Stimulated activated CD8-positive, alpha-beta memory T cell treated with anti-CD3 and anti-CD28 coated beads, Interleukin-4, amount 100 ng/mL, for 1 hour (primary cell): Measurements from ENCODE around the gene TFPI2.

ENCODE experiments used
- DNase-seq, 2 donors: peaks; one replicate each; pipeline ENCODE4 v3.0.0-alpha.2; 2020; ENCODE audit warnings: low read depth in 2 of 2, low spot score in 1 of 2

The TFPI2 gene

GRCh38 chr7:93910076-93910994 lies 19.8 kb upstream of the TFPI2 start:
- DNase-seq, result no peak

- DNase-seq, result no peak
These were observed 15.7 kb upstream of the TFPI2 start, which contains the start of gene GNGT1 for GRCh38 chr7:93906267-93906666. GNGT1 (plus strand) TSS chr7:93906567; CDS start chr7:93906747, 180 bp downstream.

GRCh38 chr7:93902777-93903423 lies 12.3 kb upstream of the TFPI2 start:
- no peak for DNase-seq

GRCh38 chr7:93897680-93898079 lies 7.1 kb upstream of the TFPI2 start:
- no peak for DNase-seq

- DNase-seq, result no peak
These were observed 5.5 kb upstream of the TFPI2 start for GRCh38 chr7:93895859-93896600.

GRCh38 chr7:93894966-93895640 lies 4.5 kb upstream of the TFPI2 start:
- no peak for DNase-seq

- no peak for DNase-seq
These were observed 3.9 kb upstream of the TFPI2 start for GRCh38 chr7:93894426-93894825.

GRCh38 chr7:93890041-93890463 lies 501 bp downstream of the TFPI2 start:
- DNase-seq, result no peak

- DNase-seq, result no peak
These were observed 1.3 kb downstream of the TFPI2 start for GRCh38 chr7:93889261-93889660.

- DNase-seq, result no peak
These were observed 6.0 kb downstream of the TFPI2 start for GRCh38 chr7:93884541-93884940.

- no peak for DNase-seq
These were observed 6.6 kb downstream of the TFPI2 start for GRCh38 chr7:93883917-93884345.

- DNase-seq, result no peak
These were observed 7.3 kb downstream of the TFPI2 start for GRCh38 chr7:93883078-93883916.

- no peak for DNase-seq
These were observed 8.1 kb downstream of the TFPI2 start for GRCh38 chr7:93882468-93882867.

- no peak for DNase-seq
These were observed 11.2 kb downstream of the TFPI2 start for GRCh38 chr7:93879356-93879755.

- DNase-seq, result no peak
These were observed 12.8 kb downstream of the TFPI2 start for GRCh38 chr7:93877742-93878141.

GRCh38 chr7:93873998-93874574 lies 16.5 kb downstream of the TFPI2 start:
- no peak for DNase-seq

GRCh38 chr7:93866886-93867285 lies 23.7 kb downstream of the TFPI2 start:
- no peak for DNase-seq

GRCh38 chr7:93862651-93863050 lies 27.9 kb downstream of the TFPI2 start:
- no peak for DNase-seq

- no peak for DNase-seq
These were observed 29.1 kb downstream of the TFPI2 start for GRCh38 chr7:93861325-93861949.
